Fibroblast of skin of left biceps (primary cell): Measurements from ENCODE around the gene RUNX1.

ENCODE experiments used
- DNase-seq, 2 experiments: peaks; one replicate each; pipeline ENCODE4 v3.0.0-alpha.2; 2013; ENCODE audit warnings: low read depth in 2 of 2

The RUNX1 gene

GRCh38 chr21:34745557-34746255 is 303.4 kb downstream of the RUNX1 start:
- DNase-seq = peak; percentile 71 to 75

- no peak for DNase-seq
Observed at GRCh38 chr21:34744801-34745200, 304.3 kb downstream of the RUNX1 start.

DNA sequence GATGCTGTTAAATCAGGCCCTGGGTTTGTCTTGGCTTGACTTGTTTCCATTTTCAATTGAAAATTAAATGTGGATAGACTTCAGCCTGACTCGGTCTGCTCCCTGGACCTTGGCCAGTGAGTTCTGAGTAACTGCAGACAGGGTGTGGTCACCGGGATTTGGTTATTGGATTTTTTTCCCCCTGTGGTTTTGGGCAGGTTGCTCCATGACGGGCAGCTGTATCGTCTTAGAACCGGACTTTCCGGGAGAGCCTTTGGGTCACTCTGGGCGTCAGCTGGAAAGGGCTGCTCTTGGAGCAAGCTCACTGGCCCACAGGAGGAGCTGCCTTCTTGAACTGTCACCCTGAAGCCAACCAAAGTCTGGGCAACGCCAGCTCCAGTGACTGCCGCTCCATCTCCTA is 305.3 kb downstream of the RUNX1 start:
- peak; percentile 9 to 13 for DNase-seq

- no peak for DNase-seq
Observed at GRCh38 chr21:34743285-34743684, 305.8 kb downstream of the RUNX1 start.

DNA sequence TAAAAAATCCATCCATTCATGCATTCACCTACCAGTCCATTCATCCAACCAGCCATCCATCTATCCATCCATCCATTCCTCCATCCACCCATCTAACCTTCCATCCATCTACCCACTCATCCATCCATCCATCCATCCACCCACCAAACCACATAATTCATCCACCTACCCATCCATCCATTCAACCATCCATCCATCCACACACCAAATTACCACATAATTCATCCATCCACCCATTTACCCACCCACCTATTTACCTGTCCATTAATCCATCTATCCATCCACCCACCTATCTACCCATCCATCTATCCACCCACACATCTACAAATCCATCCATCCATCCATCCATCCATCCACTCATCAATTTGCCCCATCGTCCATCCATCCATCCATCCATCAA is 308.9 kb downstream of the RUNX1 start:
- DNase-seq = no peak
